SK-N-SH (cell line): ENCODE measurements around the gene TCFL5. TPM values are rescaled to one million over a fixed set of nuclear protein-coding genes. Genes with fewer than 3 reads are reported as not detected.

Experiments
- CTCF ChIA-PET: fragments of 300-600, 350-600 bp; formaldehyde crosslinking; extraction: SDS; loops from one replicate; lab custom pipeline; 2021; lab: Yijun Ruan, JAX
- POLR2A ChIA-PET: fragments of 350-600 bp; sonication (Branson Sonifier 250); formaldehyde crosslinking; extraction: SDS; loops from one replicate; lab custom pipeline; 2020; ENCODE audit warnings: antibody characterized with exemption, inconsistent platforms; lab: Yijun Ruan, JAX
- DNase-seq: peaks from one replicate; pipeline ENCODE4 v3.0.0; 2012
- H2AFZ ChIP-seq: fragments of 200-600 bp; sonication (generic); 2 replicates; pipeline ENCODE4 v1.8.1; 2016; ENCODE audit warnings: antibody characterized with exemption, mild to moderate bottlenecking, low read depth
- H3F3A ChIP-seq: fragments of 200-600 bp; sonication (generic); replicated peaks from 2 replicates; pipeline ENCODE3; 2016; ENCODE audit warnings: antibody characterized with exemption, mild to moderate bottlenecking; ENCODE audit not compliant: insufficient read depth
- H3K27ac ChIP-seq, 2 experiments: fragments of 200-500 bp in 1 of 2; fragments of 200-600 bp in 1 of 2; sonication (Bioruptor generic) in 1 of 2; sonication (generic), shearing (Covaris generic) in 1 of 2; 2 replicates each; pipeline versions ENCODE4 v1.5.1 to v1.6.1; 2014 to 2016; ENCODE audit warnings: low read depth in 2 of 2, inconsistent platforms in 1 of 2, low read length in 1 of 2, mild to moderate bottlenecking in 1 of 2, mixed read lengths in 1 of 2
- H3K27me3 ChIP-seq: fragments of 200-600 bp; sonication (generic), shearing (Covaris generic); 2 replicates; pipeline ENCODE4 v1.6.1; 2016; ENCODE audit warnings: mixed run types; ENCODE audit not compliant: insufficient read depth
- H3K36me3 ChIP-seq, 2 experiments: fragments of 200-500 bp in 1 of 2; fragments of 200-600 bp in 1 of 2; sonication (Bioruptor generic) in 1 of 2; sonication (generic) in 1 of 2; replicated peaks in 1 of 2; 2 replicates each; pipeline versions ENCODE3 to v1.5.1; 2014 to 2016; ENCODE audit warnings: low read length in 1 of 2, mild to moderate bottlenecking in 1 of 2; ENCODE audit not compliant: insufficient read depth in 2 of 2, control insufficient read depth in 1 of 2
- H3K4me1 ChIP-seq, 2 experiments: fragments of 200-500 bp in 1 of 2; fragments of 200-600 bp in 1 of 2; sonication (Bioruptor generic) in 1 of 2; sonication (generic), shearing (Covaris generic) in 1 of 2; 2 replicates each; pipeline versions ENCODE4 v1.5.1 to v1.6.1; 2014 to 2016; ENCODE audit warnings: low read depth in 1 of 2, low read length in 1 of 2, mixed run types in 1 of 2; ENCODE audit not compliant: insufficient read depth in 2 of 2, control insufficient read depth in 1 of 2
- H3K4me2 ChIP-seq: fragments of 200-600 bp; sonication (generic), shearing (Covaris generic); 2 replicates; pipeline ENCODE4 v1.6.1; 2017; ENCODE audit warnings: mixed run types
- H3K4me3 ChIP-seq, 2 experiments: fragments of 200-500 bp in 1 of 2; fragments of 200-600 bp in 1 of 2; sonication (Bioruptor generic) in 1 of 2; sonication (generic), shearing (Covaris generic) in 1 of 2; 2 replicates each; pipeline versions ENCODE4 v1.5.1 to v1.8.1; 2014 to 2016; ENCODE audit warnings: low read depth in 2 of 2, inconsistent platforms in 1 of 2, low read length in 1 of 2, mild to moderate bottlenecking in 1 of 2, mixed read lengths in 1 of 2, moderate library complexity in 1 of 2
- H3K79me2 ChIP-seq: fragments of 200-600 bp; sonication (generic); 2 replicates; pipeline ENCODE4 v1.8.1; 2017; ENCODE audit warnings: mild to moderate bottlenecking; ENCODE audit not compliant: insufficient read depth
- H3K9ac ChIP-seq: fragments of 200-600 bp; sonication (generic); 2 replicates; pipeline ENCODE4 v1.6.1; 2017; ENCODE audit warnings: mixed run types
- H3K9me2 ChIP-seq: fragments of 200-600 bp; sonication (generic); 2 replicates; pipeline ENCODE4 v1.6.1; 2017; ENCODE audit warnings: mixed run types
- H3K9me3 ChIP-seq: fragments of 200-600 bp; sonication (generic); 2 replicates; pipeline ENCODE4 v1.6.1; 2017; ENCODE audit warnings: mixed run types, mild to moderate bottlenecking, moderate library complexity
- H4K20me1 ChIP-seq: fragments of 200-600 bp; sonication (generic); 2 replicates; pipeline ENCODE4 v1.6.1; 2017; ENCODE audit warnings: mild to moderate bottlenecking, mixed run types; ENCODE audit not compliant: insufficient read depth
- ELF1 ChIP-seq: IDR thresholded peaks from 2 replicates; pipeline ENCODE4 v1.4.0; 2012
- EP300 ChIP-seq, 2 experiments: IDR thresholded peaks; 2 replicates each; pipeline versions ENCODE4 v1.4.0 to v1.6.1; 2012; ENCODE audit warnings: borderline replicate concordance in 1 of 2, low read depth in 1 of 2, low read length in 1 of 2
- FOXJ3 ChIP-seq: sonication (generic); formaldehyde crosslinking; IDR thresholded peaks from 2 replicates; pipeline ENCODE4 v1.5.1; 2020; ENCODE audit warnings: mild to moderate bottlenecking, missing genetic modification reagents
- GATA2 ChIP-seq: sonication (generic); formaldehyde crosslinking; IDR thresholded peaks from 2 replicates; pipeline ENCODE4 v1.5.0; 2020; ENCODE audit warnings: mild to moderate bottlenecking, missing genetic modification reagents
- NFIC ChIP-seq: IDR thresholded peaks from 2 replicates; pipeline ENCODE4 v1.4.0; 2012; ENCODE audit warnings: borderline replicate concordance
- NRF1 ChIP-seq: IDR thresholded peaks from 2 replicates; pipeline ENCODE4 v1.6.1; 2012; ENCODE audit warnings: low read depth, mild to moderate bottlenecking, low read length
- RAD21 ChIP-seq: IDR thresholded peaks from 2 replicates; pipeline ENCODE4 v1.6.1; 2012; ENCODE audit warnings: mild to moderate bottlenecking, low read length
- SIN3A ChIP-seq: IDR thresholded peaks from 2 replicates; pipeline ENCODE4 v1.6.1; 2012; ENCODE audit warnings: low read depth, mild to moderate bottlenecking, low read length, moderate library complexity, borderline replicate concordance
- TAF1 ChIP-seq: IDR thresholded peaks from 2 replicates; pipeline ENCODE4 v1.6.1; 2012; ENCODE audit warnings: low read depth, mild to moderate bottlenecking, low read length, moderate library complexity, borderline replicate concordance
- TCF12 ChIP-seq: IDR thresholded peaks from 2 replicates; pipeline ENCODE4 v1.4.0; 2012
- WGBS: methylation state at CpG from one replicate; pipeline ENCODE4 v1.1.6; 2017; ENCODE audit warnings: low lambda C conversion rate; 5-methylcytosine and 5-hydroxymethylcytosine counted together
- polyA plus RNA-seq, 3 experiments: library from polyadenylated mRNA; depleted of rRNA; stranded (reverse); fragments of >200 nt; gene quantifications; 2 replicates each; pipeline ENCODE4 v1.2.3, GENCODE V29; 2012
- TF ChIP-seq, protein P1 (sequence below): IDR thresholded peaks from 2 replicates; pipeline ENCODE4 v1.4.0; 2012; ENCODE audit warnings: low read depth

Gene TCFL5
- polyA plus RNA-seq, 1 of the 3 experiments (the other 2 are of a cell fraction) = 10.1 TPM

DNA sequence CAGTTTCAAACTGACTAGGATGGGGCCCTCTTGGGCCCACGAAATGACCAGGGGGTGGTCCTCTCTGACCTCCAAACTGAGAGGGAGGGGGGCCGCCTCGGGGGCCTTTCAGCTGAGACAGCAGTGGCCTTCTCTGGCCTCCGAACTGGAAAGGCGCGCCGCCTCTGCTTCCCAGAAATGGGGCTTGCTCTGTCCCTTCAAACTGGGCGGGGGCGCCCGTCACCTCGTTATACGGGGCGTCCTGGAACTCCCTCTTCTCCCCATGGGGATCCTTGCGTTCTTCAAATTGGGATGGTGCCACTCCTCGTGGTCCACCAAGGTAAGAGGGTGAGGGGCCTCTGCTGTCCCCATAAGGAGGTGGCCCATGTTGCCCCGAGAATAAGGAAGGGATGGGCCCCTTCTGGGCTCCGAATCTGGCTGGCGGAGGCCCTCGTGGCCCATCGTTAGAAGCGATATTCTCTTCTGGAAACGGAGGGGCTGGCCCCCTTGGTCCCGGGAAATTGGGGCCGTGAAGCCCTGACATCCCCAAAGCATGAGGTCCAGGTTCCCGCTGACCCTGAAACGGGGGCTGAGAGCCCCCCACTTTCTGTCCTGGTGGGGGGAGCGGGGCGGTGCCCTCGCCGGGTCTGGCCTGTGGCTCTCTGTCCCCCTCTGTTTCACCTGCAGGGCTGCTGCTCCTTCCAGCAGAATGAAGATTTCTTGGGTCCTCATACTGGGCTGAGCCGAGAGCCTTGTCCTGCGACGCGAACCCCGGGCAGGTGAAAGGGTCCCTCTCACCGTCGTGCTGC, 18.7 kb upstream of the TCFL5 start:
- H3K9ac ChIP-seq = no peak overlapping the region
- no peak overlapping the region for H3K4me2 ChIP-seq
- CTCF ChIA-PET = no interaction called here
- H4K20me1 ChIP-seq = no peaks in the 10 kb centered on the region
- H3K27ac ChIP-seq = no peak overlapping the region
- peaks cover 4 to 13% of the 10 kb centered on the region in 2 experiments; a peak in 3 of 4 replicates for H3K4me1 ChIP-seq
- no peak for DNase-seq
- POLR2A ChIA-PET = no interaction called here
- H3K79me2 ChIP-seq = no peaks in the 10 kb centered on the region
- H3F3A ChIP-seq = peaks cover 18% of the 10 kb centered on the region
- TF ChIP-seq SIN3A (no peak), ELF1 (no peak), RAD21 (no peak), TAF1 (no peak)
- no peak overlapping the region for H3K4me3 ChIP-seq
- no peaks in the 10 kb centered on the region for H3K27me3 ChIP-seq
- H3K36me3 ChIP-seq = peaks cover 5 to 34% of the 10 kb centered on the region in 2 experiments
- H3K9me2 ChIP-seq = no peaks in the 10 kb centered on the region
- H2AFZ ChIP-seq = no peak overlapping the region
- over 99% methylated on average over 21 of the region's 37 CpGs for WGBS
- no peaks in the 10 kb centered on the region for H3K9me3 ChIP-seq

DNA sequence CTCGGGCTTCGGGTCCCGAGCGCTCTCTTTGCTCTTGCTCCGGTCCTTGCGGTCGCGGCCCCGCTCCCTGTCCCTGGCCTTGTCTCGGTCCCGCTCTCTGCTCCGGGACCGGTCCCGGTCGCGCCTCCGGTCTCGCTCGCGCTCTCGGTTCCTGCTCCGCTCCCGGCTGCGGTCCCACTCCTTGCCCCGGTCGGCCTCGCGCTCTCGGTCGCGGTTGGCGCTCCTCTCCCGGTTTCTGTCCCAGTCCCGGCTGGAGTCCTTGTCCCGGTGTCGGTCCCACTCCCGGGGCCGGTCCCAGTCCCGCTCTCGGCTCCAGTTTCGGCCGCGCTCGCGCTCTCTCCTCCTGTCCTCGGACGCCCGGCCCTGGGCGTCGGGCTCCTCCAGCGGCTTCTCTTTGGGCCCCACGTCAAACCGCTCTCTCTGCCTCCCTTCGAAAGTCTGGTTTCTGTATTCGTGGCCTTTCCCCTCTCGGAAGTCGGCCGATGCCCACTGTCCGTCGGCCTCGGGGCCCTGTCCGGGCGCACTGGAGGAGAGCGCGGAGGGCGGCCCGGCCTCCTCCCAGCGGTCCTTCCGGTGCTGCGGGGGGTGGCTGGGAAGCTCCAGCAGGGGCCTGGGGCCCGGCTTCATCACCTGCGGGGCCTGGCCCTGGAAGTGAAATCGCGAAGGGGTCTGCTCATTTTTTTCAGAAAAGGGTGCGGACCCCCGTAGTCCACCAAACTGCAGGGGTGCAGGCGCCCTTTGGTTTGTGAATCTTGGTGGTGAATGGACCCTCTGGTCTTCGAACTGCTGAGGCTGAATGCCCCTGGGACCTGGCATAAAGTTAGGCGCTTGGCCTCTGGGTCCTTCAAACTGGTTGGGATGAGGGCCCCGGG, 17.9 kb upstream of the TCFL5 start:
- 96% methylated on average over 67 of the region's 80 CpGs for WGBS
- CTCF ChIA-PET = interaction anchor here (7.4 kb wide), 1 partner anchor 22 kb away, joined by 86 read pairs; no protein-coding TSS in a partner anchor

DNA sequence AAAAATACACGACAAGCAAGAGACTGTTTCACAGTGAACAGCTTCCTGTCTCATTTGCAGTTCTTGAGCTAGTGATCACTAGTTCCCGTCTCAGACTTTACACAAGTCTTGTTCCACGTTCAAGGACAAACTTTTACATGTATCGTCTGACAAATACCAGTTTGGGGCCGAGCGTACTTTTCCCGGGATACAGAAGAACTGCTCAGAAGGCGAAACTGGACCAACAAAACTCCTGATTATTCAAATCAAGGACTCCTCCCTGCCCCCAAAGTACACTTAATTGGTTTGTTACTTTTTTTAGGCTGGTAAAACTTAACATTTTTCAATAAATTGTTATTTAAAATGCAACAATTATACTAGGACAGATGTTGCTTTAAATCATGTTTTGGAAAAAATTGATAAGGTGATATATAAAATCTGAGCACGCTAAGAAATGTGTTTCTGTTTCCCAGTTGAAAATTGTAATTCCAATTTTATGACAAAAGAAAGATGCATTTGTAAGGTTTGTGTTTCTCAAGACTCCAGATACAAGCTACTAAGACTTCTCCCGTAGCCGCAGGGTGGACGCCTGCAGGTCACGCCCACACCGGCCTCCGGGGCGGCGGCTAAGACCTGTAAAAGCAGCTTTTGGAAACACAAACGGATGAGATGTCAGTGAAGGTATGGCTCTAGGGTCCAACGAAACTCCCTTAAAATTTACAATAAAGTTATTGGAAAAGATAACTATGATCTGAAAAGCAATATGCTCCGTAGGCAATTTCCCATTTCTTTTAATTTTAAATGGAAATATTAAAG, 16.8 kb upstream of the TCFL5 start:
- Histone ChIP-seq H3K9me3 (no peaks in the 10 kb centered on the region), H4K20me1 (no peaks in the 10 kb centered on the region), H3K4me2 (no peak overlapping the region), H3K4me1 (peaks cover 4 to 19% of the 10 kb centered on the region in 2 experiments; a peak in 3 of 4 replicates), H2AFZ (no peak overlapping the region), H3K27ac (no peak overlapping the region), H3K36me3 (peaks cover 5 to 30% of the 10 kb centered on the region in 2 experiments), H3K27me3 (no peaks in the 10 kb centered on the region), H3K9ac (no peak overlapping the region), H3K4me3 (no peak overlapping the region), H3K9me2 (no peaks in the 10 kb centered on the region), H3F3A (peaks cover 30% of the 10 kb centered on the region), H3K79me2 (no peaks in the 10 kb centered on the region)
- CTCF ChIA-PET = interaction anchor here (0.9 to 7.4 kb wide), 4 partner anchors 8 to 94 kb away, joined by 3 to 86 read pairs (median 18); partner anchors contain the start of gene TCFL5
- WGBS = 92% methylated on average over 20 of the region's 20 CpGs
- TF ChIP-seq EP300 (IDR thresholded peaks at IDR 0.05; ENCODE audit: borderline replicate concordance in 1 of 2, low read depth in 1 of 2, low read length in 1 of 2) (no peak), GATA2 (CRISPR knock-in tag) (no peak), NFIC (no peak), NRF1 (no peak), TCF12 (no peak), FOXJ3 (no peak)
- TF ChIP-seq, protein P1, sequence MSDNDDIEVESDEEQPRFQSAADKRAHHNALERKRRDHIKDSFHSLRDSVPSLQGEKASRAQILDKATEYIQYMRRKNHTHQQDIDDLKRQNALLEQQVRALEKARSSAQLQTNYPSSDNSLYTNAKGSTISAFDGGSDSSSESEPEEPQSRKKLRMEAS = no peak
- POLR2A ChIA-PET = no interaction called here
- DNase-seq = no peak

More for the DNA sequence above, 17.9 kb upstream of the TCFL5 start:
- H3K9me2 ChIP-seq = no peaks in the 10 kb centered on the region
- no peaks in the 10 kb centered on the region for H3K9me3 ChIP-seq
- H3F3A ChIP-seq = peaks cover 22% of the 10 kb centered on the region
- no peak overlapping the region for H3K4me3 ChIP-seq
- H3K27me3 ChIP-seq = no peaks in the 10 kb centered on the region
- H4K20me1 ChIP-seq = no peaks in the 10 kb centered on the region
- no peak overlapping the region for H3K27ac ChIP-seq
- no peak for DNase-seq
- no peak overlapping the region for H3K9ac ChIP-seq
- no peak for TF ChIP-seq TAF1
- no peak overlapping the region for H3K4me2 ChIP-seq
- POLR2A ChIA-PET = no interaction called here
- H3K4me1 ChIP-seq = peaks cover 4 to 17% of the 10 kb centered on the region in 2 experiments; a peak in 3 of 4 replicates
- peaks cover 5 to 30% of the 10 kb centered on the region in 2 experiments for H3K36me3 ChIP-seq
- no peaks in the 10 kb centered on the region for H3K79me2 ChIP-seq
- H2AFZ ChIP-seq = no peak overlapping the region
